GM18507 (cell line): Measurements from ENCODE around the gene CACNA1C.

Source experiments
- DNase-seq: peaks from one replicate; pipeline ENCODE4 v3.0.0; 2011; ENCODE audit warnings: low read depth; ENCODE audit not compliant: insufficient read length; ENCODE audit errors: extremely low spot score
- FAIRE-seq: peaks from 2 replicates; lab custom pipeline; 2011; peaks lifted over from hg19 to GRCh38; lab: Jason Lieb, UNC

Gene CACNA1C

DNA sequence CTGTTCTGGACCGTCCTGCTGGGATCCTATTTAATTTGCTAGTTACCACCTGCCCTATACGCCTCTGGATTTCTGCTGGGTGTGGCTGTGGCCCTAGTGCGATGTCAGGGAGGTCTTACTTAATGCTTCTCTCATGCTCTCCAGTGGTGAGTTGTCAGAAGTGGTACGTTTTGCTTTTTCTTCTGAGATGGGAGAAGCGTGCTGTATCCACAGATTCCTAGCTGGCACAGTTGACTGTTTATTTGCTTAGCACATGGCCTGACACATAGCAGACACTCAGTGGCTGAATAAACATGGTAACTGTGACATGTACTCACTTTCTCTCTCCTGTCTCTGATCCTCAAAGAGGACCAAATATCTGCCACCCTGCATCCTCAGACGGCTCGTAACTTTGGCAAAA, 107.3 kb downstream of the CACNA1C start:
- FAIRE-seq (no peak), DNase-seq (no peak)

DNA sequence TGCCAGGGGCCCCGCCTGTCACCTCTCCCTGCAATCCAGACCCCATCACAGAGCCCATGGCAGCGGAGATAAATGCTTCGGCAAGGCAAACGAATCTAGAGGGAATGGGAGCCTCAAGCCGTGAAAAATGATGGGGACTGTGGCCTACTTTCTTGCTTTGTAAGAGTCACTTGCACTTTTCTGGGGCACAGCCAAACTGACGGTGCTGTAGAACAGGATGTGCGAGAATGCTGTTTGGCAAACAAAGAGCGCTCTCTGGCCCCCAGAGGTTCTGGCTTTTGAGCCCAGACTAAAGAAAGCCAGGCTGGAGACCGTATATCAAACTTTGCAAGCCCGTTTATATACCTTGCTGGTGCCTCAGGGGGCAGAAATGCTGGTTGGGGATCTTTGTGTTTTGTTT, 108.7 kb downstream of the CACNA1C start:
- DNase-seq (no peak), FAIRE-seq (no peak)

DNA sequence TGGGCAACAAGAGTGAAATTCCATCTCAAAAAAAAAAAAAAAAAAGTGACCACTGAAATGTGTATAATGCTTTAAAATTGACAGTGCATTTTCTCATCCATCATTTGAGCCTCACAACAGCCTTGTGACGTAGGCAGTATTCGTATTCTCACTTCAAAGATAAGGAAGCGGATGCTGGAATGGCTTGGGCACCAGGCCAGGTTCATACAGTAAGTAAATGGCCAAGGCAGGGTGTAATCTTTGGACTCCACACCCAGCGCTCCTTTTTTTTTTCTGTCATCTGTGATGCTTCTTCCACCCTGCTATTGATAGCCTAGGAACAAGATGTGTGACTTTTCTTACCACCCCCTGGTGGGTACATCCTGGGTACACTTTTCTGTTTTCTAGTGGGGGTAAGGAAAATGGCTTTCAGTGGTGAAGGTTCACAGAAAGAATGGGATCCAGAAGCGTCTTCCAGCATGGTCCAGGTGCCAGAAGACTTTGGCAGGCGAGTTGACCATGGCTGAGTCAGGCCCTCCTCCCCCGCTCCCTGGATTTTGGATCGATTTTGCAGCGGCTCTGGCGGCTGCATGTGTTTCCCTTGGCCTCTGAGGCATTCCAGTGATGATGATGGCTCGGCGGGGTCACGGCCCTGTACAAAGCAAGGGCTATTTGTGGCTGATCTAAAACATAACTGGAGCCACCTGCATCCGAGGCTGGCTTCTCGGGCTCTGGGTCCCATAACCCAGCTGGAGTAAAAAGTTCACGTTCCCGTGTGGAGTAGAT, 110.6 kb downstream of the CACNA1C start:
- DNase-seq (no peak), FAIRE-seq (no peak)

DNA sequence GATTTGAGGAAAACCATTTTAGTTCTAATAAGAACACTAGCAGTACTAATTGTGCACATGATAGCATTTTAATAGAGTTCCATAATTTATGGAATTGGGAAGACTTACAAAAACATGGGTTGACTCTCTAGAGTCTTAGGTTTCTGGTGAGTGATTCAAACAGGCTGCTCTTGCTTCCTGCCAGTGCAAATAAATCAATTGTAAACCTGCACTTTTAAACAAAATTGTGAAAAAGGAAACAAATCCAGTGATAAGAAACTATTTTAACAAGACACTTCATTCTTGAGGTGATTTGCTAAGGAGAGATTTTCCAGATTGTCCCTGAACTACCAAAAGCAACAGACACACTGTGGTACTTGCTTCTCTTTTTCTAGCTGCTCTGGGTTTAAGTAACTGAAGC, 112.2 kb downstream of the CACNA1C start:
- DNase-seq, result no peak
- FAIRE-seq, result no peak

DNA sequence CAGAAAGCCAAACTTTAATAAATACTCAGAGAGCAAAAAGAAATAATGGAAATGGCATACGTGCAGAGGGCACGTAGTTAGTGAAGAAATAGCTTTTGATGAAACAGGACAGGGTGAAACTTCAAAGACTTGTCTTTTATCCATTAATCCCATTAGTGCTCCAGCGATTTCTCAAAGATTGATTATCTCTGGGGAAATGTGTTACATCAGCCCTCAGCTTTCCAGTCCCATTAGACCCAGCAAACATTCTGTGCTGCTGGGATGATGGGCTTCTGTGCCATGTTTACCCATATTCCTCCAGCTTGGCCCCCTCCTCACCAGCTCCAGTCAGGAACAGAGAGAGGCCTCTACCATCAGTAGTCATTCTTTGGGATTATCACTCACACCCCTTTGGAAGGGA, 113.1 kb downstream of the CACNA1C start:
- FAIRE-seq, result no peak

DNA sequence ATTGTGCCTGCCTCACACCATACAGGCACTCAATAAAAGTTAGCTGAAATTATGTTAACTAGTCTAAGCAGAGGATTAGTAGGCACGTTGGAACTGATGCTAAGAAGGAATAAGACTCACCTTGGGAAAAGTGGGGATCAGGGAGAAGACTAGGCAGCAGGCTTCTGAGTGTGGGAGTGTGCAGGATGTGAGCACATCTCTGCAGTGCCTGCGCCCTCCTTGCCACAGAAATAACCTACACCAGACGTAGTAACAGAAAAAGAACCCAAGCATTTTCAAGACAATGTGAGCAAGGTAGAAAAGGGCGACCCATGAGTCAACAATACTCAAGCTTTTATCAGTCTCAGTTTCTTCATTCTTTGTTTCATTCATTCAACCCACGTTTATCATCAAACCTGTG, 113.9 kb downstream of the CACNA1C start:
- DNase-seq, result no peak
- FAIRE-seq, result no peak

More for the DNA sequence above, 113.1 kb downstream of the CACNA1C start:
- DNase-seq, result no peak

DNA sequence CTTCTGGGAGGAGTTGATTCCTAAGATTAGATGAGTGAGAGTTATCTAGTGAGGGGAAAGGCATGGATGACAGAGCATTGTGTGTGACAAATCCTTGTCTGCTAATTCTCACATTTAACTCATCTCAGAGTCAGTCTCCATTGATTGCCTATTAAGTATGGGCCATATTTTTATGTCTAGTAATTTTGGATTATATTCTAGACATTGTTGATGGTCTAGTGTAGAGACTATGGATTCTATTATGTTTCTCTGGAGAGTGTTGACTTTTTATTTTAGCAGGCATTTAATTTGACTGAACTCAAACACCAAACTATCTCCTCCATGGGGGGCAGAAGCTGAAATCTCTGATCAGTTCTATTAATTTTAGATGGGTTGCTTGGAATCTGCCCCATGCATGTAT, 114.4 kb downstream of the CACNA1C start:
- FAIRE-seq, result no peak

DNA sequence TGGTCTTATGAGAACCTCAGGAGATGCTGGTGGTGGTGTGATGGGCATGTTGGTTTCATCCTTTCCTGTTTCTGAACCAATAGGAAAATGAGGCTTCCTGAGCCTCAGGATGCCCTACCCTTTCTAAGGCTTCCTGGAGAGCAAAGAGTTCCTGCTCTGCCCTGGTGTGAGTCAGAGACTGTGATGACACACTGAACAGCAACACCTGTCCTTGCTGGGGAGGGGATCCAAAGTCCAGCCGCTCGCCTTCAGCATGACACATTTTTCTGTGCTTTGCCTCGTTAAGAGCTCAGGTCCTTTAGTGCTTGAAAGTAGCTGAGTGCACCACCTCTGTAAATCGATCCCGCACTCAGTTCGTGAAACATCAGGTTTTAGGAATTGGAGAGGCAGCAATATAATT, 116.0 kb downstream of the CACNA1C start:
- no peak for FAIRE-seq
- DNase-seq, result no peak

More for the DNA sequence above, 114.4 kb downstream of the CACNA1C start:
- no peak for DNase-seq

DNA sequence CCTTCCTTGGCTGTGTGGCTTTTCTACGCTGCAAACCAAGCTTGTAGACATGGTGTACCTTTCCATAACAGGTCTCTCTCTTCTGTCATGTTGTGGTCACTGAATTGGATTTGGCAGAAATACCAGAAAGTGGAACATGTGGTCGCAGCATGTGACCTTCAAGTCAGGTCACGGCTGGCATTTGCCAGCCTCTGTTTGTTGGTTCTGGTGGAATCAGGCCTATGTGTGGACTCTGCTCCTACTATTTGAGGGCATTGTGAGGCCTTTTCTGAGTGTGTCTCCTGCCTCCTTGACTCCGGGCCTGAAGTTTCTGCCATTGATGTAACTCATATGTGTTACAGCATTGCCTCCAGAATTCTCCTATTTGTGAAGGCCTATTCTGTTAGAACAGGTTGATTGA, 116.7 kb downstream of the CACNA1C start:
- no peak for FAIRE-seq
- no peak for DNase-seq

DNA sequence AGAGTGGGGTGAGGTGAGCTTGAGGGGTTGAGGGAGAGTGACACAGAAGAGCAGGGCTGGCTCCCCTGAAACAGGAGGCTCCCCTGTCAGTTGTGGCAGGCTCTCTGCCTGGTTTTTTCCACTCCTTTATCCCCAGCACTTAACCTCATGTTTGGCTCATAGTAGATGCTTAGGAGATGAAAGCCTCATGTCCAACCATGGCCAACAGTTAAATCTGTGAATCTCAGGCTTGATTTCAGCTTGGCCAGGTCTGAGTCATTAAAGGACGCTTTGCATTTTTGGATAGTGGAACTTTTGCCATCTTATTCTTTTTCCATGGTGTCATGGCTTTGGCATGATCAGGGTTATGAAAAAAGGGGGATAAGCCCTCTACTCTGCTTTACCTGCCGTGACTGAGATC, 117.2 kb downstream of the CACNA1C start:
- no peak for FAIRE-seq
- no peak for DNase-seq

DNA sequence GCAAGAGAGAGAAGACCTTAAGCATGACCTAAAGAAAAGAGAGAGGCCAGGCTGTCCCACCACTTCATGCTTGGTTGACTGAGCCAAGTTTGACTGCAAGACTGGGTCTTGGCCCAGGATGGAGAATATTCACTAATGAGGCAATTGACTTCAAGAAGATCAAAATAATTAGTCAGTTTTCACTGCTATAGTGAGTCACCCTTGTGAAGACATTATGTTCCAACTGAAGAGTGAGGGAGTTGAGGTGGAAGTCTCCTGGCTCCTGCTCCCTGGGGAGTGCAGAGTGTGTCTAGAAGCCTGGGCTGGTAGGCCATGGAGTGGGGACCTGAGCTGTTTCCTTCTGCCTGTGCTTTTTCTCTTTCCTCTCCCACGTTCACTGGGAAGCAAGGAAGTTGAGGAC, 117.6 kb downstream of the CACNA1C start:
- DNase-seq (no peak), FAIRE-seq (no peak)

DNA sequence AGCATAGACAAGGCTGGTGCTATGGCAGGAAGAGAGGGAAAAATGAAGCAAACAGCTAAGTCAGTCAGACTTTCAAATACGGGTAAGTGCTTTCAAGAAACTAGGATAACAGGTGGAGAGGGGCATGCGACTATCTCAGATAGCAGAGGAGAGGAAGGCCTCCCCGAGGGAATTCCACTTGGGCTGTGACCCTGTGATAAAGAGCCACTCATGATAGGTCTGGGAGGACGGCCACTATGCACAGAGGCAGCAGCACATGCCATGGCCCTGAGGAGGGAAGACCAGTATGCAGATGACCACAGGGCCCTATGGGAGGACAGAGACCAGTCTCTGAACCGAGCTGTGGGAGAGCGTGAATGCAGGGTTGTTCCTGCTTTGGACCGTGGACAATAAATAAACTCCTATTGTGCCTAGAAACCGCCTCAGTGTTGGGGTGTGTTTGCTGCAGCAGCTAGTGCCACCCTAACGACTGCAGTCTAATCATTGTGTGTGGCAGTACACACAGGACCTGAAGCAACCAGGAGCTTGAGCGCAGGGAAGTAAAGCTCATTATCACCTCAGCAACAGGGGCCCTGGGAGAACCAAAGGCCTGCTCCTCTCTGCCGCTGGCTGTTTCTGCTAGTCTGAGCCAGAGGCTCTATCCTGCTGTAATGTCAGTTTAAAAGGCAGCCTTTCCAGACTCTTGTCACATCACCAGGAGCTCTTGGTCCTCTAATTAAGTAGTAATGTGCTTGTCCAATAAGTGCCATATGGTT, 119.1 kb downstream of the CACNA1C start:
- FAIRE-seq, result no peak
- no peak for DNase-seq

DNA sequence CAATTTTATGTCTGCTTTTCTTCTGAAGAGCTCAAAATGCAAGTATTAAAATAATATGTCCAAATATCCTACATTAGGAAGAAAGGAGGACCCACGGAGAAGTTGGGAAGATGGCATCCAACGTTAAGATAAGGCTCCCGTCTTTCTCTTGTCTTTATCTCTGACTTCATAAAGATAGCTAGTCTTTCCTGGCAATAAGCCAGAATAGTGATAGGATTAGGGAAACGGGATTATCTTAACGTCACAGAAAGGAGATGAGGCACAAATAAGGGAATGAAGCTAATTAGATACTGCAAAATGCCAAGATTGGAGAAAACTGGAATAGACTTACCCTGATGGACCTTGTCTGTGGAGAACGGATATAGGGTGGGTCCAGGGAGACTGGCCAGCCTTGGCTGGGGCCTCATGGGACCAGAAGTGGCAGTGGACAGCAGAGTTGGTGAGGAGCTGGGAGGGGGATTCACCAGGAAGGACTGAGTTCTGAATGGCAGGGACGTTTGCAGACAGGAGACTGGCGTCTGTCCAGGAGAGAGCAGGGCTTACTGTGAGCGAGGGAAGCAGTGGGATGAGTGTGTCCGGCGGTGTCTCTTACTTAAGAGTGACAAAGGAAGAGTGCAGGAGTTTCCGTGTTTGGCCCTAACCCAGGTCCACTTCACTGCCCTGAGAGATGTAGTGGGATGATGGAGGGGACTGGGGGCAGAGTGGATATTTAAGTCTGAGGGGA, 119.9 kb downstream of the CACNA1C start:
- FAIRE-seq (no peak), DNase-seq (no peak)

DNA sequence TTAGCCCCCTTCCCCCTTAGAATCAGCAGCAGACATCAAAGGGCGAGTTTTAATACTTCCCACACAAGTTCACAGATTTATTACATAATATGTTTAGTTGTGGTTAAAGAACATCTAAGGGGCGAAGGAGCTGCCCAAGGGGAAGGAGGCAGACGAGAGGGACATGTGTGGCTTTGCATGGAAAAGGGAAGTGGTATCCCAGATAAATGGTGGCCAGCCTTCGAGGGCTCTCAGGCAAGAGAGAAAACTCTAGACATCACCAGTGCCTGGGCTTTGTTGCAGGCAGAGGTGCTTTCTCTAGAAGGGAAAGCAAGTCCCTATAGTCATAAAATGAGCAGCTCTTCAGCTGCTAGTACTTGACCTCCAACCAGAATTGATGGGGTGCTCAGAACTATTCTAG, 121.2 kb downstream of the CACNA1C start:
- no peak for FAIRE-seq
- DNase-seq, result no peak

DNA sequence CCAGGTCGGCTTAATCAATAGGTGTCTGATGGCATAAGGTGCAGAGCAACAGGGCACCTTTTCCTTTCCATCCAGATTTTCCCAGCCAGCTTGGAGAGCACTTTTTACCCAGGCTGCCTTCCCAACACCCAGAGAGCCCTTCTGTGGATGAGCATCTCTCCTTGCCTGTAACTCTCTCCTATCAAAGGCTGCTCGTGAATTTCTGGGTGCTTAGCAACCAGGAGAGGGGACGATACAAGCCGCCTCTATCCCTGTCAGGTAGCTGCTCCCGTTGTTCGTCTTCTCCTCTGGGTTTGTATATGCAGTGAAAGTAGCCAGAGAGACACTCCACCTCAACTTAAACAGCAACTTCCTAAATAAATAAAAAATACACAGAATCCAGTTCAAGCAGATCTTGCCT, 124.2 kb downstream of the CACNA1C start:
- DNase-seq (no peak), FAIRE-seq (no peak)

DNA sequence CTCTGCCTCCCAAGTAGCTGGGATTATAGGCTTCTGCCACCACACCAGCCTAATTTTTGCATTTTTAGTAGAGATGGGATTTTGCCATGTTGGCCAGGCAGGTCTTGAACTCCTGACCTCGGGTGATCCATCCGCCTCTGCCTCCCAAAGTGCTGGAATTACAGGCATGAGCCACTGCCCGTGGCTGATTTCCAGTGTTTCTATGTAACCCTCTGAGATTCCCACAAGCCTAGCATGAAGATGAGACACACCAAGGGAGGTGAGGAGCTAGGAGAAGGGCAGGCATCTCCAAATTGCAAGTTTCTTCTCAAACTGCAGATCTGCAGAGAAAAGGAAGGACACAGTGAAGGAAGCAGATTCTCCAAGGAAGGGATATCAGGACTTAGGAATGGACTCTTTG, 125.0 kb downstream of the CACNA1C start:
- DNase-seq, result no peak
- no peak for FAIRE-seq

DNA sequence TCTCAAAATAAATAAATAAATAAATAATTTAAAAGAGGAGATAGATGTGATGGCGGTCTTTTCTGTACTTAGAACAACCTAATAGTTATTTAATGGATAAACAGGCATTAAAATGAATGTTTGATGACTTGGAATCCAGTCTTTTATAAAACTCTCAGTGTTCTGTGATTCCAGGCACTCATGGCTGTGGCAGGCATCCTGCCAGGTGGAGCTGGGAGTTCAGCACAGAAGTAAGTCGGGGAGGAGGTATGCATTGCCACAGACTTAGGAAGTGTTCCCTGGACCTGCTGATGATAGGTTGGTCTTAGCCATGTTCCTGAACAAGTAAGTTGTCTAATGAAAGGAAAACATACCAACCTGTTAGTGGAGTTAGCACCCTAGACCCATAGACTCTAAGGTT, 126.3 kb downstream of the CACNA1C start:
- FAIRE-seq, result no peak
- DNase-seq, result no peak

DNA sequence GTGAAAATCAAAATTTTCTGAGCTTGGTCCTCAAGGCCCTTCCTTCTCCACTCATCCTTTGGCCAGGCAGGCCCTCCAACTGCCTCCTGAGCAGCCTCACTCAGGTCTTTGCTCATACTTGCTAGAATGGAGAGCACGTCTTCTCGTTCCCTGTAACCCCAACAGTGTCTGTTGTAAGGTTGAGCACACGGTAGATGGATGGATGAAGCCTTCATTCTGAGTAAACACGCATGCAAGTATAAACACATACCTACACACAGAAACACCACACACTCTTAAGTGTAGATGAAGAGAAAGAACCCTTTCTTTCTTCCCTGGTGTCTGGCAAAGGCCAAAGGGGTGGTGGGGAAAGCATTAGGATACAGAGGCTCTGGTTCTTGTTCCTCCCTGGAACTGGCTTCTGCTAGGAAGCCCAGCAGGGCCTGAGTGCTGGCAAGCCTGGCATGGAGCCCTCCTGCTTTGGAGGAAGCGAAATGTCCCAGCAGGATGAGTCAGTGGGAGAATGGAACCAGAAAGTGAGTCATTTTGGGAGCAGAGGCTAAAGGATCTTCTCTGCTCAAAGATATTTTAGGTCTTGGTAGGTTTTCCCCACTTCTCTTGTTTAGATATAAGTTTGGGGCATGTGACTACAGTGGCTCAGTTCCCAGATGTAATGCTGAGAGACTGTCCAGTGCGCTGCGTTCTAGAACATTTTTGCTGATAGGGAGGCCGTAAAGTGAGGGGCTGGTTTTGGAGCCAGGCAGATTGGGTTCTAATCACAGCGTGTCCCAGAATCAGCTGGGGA, 127.4 kb downstream of the CACNA1C start:
- no peak for DNase-seq
- no peak for FAIRE-seq

DNA sequence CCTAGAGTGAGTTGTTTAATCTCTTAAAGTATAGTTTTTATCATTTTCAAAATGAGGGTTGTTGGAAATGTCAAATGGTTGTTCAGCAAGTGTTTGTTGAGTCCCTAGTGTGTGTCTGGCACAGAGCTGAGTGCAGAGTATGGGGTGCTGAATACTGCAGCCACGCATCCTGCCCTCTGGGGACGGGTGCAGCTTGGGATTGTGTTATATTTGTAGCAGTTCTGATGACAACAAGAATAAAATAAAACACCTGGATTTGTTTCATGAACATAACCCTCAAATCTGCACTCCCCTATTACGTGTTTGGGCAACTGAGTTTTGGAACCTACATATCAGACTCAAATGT, 127.9 kb downstream of the CACNA1C start:
- DNase-seq (no peak), FAIRE-seq (no peak)
